NCI-H1105 (cell line): ENCODE data around the gene ANKRD33B.
"Not testable (repeated sequence)": the region's sequence is repeated elsewhere in the genome, so short reads cannot be mapped to it uniquely, and the experiment has no call there.

Source experiments
- DNase-seq: peaks from one replicate; lab custom pipeline; 2025; lab: John Stamatoyannopoulos, UW

Gene ANKRD33B

DNA sequence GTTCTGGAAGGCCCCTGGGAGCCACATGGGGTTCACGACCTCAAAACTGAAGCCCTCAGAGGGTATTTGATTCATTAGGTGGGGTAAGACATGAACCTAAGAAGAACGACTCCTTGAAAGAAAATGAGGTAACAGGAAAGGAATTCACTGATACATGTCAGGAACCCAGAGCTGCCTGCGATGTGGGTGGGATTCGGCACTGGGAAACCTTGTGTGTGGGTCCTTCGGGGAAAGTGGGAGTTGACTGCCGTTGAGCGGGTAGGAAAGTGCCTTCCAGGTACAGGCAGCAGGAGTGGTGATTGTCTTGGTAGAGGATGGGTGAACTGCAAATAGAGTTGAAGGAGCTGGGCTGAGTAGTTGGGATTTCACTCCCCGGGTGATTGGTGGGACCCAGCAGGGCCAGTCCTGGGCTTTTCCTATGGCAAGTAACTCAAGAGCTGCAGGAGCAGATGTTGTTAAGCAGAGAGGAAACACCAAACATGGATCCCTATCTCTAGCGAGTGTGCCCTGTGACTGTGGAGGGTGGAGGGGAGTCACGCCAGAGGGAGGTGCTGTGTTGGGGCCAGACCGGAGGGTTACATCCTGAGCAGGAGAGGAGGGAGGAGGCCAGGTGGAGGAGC is 30.8 kb downstream of the ANKRD33B start:
- no peak for DNase-seq

GRCh38 chr5:10595293-10595671 is 31.4 kb downstream of the ANKRD33B start:
- DNase-seq: no peak

GRCh38 chr5:10595672-10596309 is 31.9 kb downstream of the ANKRD33B start:
- no peak for DNase-seq

- no peak for DNase-seq
Measured at GRCh38 chr5:10596310-10596703, 32.4 kb downstream of the ANKRD33B start.

GRCh38 chr5:10596886-10597451 is 33.1 kb downstream of the ANKRD33B start:
- DNase-seq: no peak

DNA sequence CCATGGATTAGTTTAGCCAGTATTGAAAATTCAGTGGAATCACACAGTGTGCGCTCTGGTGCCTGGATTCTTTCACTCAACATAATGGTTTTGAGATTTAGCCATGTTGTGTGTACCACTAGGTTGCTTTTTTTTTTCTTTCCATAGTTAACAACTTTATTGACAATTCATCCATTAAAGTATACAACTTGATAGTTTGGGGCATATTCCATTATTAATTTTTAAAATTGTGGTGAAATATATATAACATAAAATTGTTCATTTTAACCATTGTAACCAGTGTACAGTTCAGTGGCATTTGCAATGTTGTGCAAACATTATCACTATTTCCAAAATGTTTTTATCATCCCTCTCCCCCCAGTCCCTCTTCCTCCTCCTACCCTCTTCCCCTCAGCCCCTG is 35.2 kb downstream of the ANKRD33B start:
- no peak for DNase-seq

DNA sequence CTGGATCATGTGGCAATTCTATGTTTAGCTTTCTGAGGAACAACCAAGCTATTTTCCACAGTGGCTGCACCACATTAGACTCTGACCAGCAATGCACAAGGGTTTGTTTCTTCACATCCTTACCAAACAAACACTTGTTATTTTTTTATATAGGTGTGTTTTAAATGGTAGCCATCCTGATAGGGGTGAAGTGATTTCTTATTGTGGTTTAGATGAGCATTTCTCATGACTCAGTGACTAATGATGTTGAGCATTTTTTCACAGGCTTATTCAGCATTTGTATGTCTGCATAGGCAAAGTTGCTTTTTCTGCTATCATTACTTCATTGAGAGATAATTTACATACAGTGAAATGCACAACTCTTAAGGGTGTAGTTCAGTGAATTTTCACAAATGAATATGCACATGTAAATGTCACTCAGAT is 36.0 kb downstream of the ANKRD33B start:
- DNase-seq: no peak

DNA sequence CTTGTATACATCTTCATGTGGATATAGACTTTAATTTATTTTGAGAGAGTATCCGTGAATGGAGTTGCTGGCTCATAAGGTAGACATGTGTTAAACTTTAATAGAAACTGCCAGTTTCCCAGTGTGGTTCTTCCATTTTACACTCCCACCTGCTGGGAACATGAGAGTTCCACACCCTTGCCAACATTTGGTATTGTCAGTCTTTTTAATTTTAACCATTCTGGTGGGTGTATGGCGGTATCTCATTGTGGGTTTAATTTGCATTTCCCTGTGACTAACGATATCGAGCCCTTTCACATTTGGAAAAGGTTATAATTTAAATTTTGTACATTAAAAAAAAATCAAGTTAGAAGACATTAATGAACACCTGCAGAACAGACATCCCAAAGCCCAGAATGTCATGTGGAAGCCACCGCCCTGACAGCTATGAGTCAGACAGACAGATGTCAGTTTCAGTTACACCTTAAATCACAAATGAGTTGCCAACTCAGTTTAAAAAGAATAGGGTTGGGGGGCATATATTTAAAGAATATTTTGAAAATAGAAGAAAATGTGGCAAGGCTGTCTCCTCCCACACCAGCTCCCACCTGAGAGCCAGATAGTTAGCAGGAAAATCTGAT is 36.9 kb downstream of the ANKRD33B start:
- no peak for DNase-seq

DNA sequence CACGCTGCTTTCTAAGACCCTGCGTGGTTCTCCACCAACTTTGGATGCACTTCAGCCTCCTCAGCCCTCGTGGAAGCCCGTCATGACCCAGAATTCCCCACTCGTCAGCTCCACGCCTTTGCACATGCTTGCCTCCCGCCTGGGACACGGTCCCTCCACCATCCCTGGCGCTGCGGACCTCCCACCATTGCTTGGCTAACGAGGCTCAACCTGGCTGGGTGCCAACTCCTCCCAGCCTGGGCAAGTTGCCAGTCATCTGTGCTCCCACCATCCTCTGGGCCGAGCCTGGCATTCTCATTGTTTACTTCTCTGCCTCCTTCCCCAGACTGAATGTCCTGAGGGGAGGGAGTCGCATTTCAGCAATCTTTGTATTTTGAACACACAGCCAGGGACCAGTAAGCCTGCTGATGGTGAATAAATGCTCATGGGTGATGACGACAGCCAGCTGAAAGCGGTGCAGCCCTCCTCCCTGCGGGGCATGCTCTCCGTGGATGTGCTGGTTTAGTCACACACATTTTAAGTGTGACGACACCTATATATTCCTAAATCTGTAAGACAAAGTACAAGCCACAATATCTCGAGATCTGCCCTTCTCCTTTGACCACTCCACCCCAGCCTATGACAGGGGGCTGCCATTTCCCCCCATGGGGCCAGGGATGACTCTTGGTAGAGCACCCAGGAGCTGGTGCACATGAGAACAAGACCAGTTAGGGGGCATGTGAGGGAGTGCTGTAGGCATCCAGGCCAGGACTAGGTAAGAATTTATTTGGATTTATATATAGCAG is 37.6 kb downstream of the ANKRD33B start:
- DNase-seq: peak; percentile 95

DNA sequence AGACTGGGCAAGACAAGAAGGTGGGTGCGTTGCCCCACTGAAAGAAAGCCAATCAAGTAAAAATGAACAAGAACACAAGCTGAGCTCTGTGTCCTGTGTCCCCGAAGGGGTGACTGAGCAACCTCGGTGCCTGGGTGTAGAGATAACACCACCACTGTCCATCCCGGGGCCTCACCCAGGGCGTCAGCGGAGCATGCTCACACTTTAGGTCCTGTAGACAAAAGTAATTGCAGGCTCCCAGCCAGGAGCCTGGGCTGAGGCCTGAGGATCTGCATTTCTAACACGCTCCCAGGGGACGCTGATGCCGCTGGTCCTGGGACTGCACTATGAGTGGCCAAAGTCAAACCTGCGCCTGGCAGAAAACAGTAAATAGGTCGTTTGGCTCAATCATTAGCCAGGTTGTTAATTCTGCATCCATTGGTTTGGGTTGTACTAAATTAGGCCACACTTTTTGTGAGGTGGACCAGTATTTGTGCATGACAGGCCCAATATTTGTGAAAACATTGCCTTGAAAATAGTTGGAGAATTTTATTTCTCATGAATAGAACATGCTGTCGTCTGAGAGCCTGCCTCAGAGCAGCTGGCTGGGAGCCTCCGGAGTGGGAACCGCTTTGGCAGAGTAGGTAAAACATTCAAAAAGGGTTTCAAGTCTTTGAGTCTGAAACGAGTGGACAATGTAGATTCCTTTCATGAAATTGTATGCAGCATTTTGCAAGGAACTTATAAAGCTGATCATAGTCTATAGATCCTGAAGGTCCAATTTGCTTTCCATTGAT is 38.3 kb downstream of the ANKRD33B start:
- DNase-seq: no peak

GRCh38 chr5:10604975-10605374 is 41.1 kb downstream of the ANKRD33B start:
- DNase-seq: no peak

- DNase-seq: not testable (repeated sequence)
Measured at GRCh38 chr5:10606632-10607022, 42.8 kb downstream of the ANKRD33B start.

DNA sequence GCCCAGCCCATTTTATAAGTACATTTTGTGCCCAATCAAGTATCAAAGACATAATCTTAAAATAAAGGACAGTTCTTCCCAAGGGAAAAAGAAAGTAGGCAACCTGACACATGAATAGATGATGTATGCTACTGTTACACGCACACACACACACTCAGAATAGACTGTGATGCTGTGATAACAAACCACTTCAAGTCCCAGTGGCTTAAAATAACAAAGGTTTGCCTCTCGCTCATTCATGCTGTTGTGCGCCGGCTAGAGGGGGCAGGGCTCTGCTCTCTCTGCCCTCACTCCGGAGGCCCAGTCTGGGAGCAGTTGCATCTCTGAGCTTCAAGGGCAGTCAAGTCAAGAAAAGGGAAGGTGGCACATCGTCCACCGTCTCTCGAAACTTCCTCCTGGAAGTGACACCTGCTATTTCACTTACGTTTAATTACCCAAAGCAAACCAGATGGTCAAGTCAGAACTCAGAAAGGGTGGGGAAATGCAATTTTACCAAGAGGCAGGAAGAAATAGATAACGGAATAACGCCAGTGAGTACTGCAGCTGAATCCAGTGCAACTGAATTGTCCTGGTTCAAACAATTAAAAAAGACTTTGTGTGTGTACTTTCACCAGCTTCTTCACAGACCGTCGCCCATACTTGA is 43.3 kb downstream of the ANKRD33B start:
- DNase-seq: no peak

DNA sequence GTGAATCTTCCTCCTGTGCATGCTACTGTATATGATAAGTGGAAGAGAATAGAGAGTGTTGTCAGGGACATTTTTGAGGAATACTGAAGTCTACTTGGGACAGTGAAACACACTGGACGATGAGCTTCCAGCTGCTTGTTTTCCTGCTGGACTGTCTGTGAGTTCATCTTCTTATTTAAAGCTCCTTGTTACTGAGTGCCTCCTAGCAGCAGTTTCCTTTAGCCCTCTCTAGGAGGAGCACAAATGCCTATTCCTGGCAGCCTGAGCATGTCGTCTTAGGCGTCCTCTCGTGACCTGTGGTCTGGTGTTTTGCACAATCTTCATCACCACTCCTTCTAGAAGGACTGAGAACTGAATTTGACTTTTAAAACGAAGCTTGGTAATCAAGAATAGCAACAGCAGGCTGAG is 43.8 kb downstream of the ANKRD33B start:
- no peak for DNase-seq

- not testable (repeated sequence) for DNase-seq
Measured at GRCh38 chr5:10608081-10608480, 44.2 kb downstream of the ANKRD33B start.

DNA sequence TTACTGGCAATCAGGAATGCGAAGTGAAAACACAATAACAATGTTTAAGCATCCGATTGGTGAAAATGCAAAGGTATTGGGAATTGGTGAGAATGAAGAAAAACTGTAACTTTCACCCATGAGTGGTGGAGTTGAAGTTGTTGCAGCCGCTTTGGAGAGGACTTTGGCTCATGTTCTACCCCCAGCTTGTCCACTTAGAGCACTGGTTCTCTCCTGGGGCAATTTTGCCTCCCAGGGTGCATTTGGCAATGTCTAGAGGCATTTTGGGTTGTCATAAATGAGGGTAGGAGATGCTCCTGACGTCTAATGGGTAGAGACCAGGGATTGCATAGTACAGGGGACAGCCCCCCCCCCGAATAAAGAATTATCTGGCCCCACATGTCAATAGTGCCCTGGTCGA is 46.2 kb downstream of the ANKRD33B start:
- no peak for DNase-seq

GRCh38 chr5:10611290-10611689 is 47.4 kb downstream of the ANKRD33B start:
- no peak for DNase-seq

DNA sequence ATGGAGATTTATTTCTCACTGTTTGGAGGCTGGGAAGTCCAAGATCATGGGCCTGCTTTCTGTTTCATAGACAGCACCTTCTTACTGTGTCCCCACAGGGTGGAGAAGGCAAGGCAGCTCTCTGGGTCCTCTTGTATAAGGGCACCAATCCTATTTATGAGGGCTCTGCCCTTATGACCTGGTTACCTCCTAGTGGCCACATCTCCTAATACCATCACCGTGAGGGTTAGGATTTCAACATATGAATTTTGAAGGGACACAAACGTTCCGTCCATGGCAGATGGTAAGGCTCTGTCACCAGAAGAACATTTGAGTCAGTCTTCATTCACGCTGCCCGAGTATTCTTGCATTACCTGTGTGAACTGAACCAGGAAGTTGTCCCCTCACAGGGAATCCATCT is 48.4 kb downstream of the ANKRD33B start:
- DNase-seq: no peak

DNA sequence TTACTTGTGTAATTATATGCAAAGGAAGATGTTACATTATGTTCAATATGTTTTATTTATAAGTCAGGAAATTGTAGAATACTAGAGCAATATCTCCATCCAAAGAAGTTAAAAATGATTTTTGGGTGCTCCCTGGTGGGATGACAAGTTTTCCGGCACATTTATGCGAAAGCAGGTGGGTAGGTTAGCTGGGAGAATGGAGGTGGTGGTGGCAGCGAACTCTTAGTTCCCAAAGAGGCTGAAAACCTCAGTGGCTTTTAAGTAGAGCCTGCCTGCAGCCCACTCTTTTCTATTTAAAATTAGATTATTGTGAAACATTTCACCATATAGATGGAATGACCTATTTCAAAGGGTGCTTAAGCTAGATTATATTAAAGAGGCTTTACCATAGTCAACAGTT is 51.8 kb downstream of the ANKRD33B start:
- DNase-seq: no peak

DNA sequence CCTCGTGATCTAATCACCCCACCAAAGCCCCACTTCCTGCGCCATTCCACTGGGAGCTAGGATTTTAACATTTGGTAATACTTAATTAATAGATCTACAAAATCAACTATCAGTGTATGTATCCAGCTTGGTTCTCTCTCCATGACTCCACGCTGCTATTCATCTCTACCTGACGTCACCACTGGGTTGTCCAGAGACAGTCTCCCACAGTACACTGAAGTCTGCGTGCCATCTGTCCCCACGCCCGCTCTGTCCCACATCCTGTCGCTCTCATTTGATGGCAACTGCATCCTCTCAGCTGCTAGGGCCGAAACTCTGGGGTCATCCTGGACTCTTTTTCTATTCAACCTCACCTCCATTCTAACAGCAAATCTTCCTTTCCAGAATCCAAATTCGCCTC is 53.2 kb downstream of the ANKRD33B start:
- no peak for DNase-seq

DNA sequence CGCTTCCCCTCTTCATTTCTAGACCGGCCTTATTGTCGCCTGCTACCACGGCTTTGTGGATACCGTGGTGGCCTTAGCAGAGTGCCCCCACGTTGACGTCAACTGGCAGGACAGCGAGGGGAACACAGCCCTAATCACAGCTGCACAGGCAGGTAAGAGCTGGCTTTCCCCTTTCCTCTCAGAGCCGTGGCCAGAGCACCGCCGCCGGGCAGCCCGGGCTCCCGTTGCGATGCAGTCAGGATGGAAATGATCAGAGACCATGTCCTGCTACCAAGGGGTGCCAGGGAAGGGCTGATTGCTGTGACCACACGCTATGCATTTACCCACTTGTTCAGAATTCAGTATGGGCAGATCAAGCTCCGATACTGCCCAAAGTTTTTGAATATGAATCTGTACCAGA is 54.4 kb downstream of the ANKRD33B start:
- no peak for DNase-seq
